GM13976 (cell line): Measurements from ENCODE around the gene DISC1.
"Not testable (repeated sequence)": the region's sequence is repeated elsewhere in the genome, so short reads cannot be mapped to it uniquely, and the experiment has no call there.

Experiments
- DNase-seq: peaks from one replicate; pipeline ENCODE4 v3.0.0; 2012; ENCODE audit warnings: low spot score
- CTCF ChIP-seq: IDR thresholded peaks from 2 replicates; pipeline ENCODE4 v1.5.1; 2012; ENCODE audit warnings: borderline replicate concordance, mild to moderate bottlenecking; ENCODE audit not compliant: insufficient read depth; ENCODE audit errors: extremely low read depth, missing control alignments, control extremely low read depth
- in situ Hi-C: fragments of 300-500 bp; cut with MboI; formaldehyde crosslinking; loops from one replicate; pipeline ENCODE4 v1.12.0; 2022; ENCODE audit warnings: low sequenced_read_pairs, mixed read lengths, inconsistent platforms; ENCODE audit not compliant: unreplicated experiment

DISC1 gene

GRCh38 chr1:231943084-231943483 lies 316.5 kb downstream of the DISC1 start:
- in situ Hi-C loops: no loop called here
- no peak for TF ChIP-seq CTCF
- DNase-seq: no peak

- DNase-seq, in situ Hi-C loops: not testable (repeated sequence)
Observed at GRCh38 chr1:231948102-231948501, 321.5 kb downstream of the DISC1 start.

- in situ Hi-C loops: no loop called here
- TF ChIP-seq CTCF: no peak
- DNase-seq: no peak
Observed at GRCh38 chr1:231949277-231950091, 322.9 kb downstream of the DISC1 start.

- in situ Hi-C loops: no loop called here
- no peak for DNase-seq
- TF ChIP-seq CTCF: no peak
Observed at GRCh38 chr1:231950331-231951128, 323.9 kb downstream of the DISC1 start.

- no peak for DNase-seq
- in situ Hi-C loops: no loop called here
- no peak for TF ChIP-seq CTCF
Observed at GRCh38 chr1:231951374-231951773, 324.8 kb downstream of the DISC1 start.

- in situ Hi-C loops: no loop called here
- DNase-seq: no peak
- no peak for TF ChIP-seq CTCF
Observed at GRCh38 chr1:231952154-231952553, 325.6 kb downstream of the DISC1 start.

DNA sequence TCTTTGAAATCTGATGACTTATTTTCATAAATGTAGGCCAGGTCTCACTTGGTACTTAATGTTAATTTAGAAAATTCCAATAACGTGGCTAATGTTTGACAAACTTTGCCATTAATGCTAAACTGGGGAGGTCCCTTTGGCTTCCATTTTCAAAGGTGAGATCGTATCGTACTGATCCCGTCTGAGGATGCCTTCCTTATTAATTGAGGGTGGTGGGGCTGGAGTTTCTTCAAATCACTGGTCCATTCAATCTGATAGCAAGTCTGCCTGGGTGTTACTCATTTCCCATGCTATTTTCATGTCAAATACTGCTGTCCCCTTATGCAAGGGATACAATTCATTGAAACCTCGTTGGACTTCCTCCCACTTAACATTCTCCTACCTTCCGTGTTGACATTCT lies 327.1 kb downstream of the DISC1 start:
- TF ChIP-seq CTCF: no peak
- in situ Hi-C loops: no loop called here

More for the DNA sequence above, 327.1 kb downstream of the DISC1 start:
- no peak for DNase-seq
